GM19351 (cell line): ENCODE data around the gene APOC3.

Experiments used
- ATAC-seq: cut with Tn5 transposase; IDR thresholded peaks from one replicate; pipeline ENCODE4 v1.9.1; 2021; ENCODE audit warnings: mild to moderate bottlenecking, moderate library complexity; ENCODE audit not compliant: unreplicated experiment

APOC3 gene

DNA sequence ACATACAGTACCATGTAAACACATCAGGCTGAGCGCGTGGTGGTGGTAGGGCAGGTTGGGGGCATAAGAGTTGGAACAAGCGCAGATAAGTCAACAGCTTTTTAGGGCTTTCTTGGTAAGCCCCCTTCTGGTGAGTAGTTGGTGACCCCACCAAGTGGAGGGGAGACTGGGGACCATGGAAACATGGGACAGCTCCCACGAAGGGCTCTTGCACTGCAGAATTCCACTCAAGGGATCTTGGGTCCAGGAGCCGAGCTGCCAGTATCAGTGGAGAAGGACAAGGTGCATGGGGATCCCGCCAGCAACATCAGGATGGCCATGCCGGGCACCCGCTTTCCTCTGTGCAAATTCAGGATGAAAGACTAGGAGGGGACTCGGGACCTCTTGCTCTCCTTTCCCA is 14.0 kb downstream of the APOC3 start:
- ATAC-seq = no peak

DNA sequence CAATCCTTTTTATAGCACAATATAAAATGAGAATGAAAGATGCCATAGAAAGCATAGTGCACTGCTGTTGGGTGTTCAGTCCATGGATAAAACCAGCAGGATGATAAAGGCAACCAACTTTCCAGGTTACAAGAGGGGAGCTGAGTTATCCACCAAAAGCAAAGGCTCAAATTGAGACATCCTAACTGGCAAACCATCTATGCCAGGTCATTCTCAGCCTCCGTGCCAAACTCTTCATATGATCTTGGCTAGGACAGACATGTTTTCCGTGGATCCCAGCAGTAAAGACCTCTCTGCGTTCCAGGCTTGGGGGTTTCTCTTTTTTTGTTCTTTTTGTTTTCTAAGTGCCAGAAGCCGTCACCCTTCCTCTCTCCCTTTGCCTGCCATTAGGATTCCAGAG is 15.0 kb downstream of the APOC3 start:
- ATAC-seq = no peak

GRCh38 chr11:116847612-116848011 is 17.9 kb downstream of the APOC3 start:
- no peak for ATAC-seq

DNA sequence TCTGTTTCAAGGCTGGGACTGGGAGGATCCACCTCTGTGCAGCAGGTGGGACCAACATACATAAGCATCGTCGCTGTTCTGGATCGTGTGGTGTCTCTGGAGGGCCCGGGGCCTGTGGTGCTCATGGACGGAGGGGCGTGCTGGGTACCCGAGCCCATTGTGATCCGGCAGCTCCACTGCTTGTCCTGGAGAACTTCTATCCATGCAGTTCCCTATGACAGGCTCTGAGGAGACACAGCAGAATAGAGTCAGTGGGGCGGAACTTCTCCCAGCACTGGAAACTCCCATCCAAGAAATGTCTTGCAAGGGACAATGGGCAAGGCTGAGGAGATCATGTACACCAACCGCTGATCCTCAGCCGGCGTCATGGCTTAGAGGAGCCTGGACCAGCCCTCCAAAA is 19.4 kb downstream of the APOC3 start:
- ATAC-seq = no peak

GRCh38 chr11:116849486-116849885 is 19.8 kb downstream of the APOC3 start:
- ATAC-seq = no peak

GRCh38 chr11:116851626-116852025 is 21.9 kb downstream of the APOC3 start:
- ATAC-seq = no peak

- ATAC-seq = peak; percentile 34
Measured at GRCh38 chr11:116852261-116853031, 22.7 kb downstream of the APOC3 start.

DNA sequence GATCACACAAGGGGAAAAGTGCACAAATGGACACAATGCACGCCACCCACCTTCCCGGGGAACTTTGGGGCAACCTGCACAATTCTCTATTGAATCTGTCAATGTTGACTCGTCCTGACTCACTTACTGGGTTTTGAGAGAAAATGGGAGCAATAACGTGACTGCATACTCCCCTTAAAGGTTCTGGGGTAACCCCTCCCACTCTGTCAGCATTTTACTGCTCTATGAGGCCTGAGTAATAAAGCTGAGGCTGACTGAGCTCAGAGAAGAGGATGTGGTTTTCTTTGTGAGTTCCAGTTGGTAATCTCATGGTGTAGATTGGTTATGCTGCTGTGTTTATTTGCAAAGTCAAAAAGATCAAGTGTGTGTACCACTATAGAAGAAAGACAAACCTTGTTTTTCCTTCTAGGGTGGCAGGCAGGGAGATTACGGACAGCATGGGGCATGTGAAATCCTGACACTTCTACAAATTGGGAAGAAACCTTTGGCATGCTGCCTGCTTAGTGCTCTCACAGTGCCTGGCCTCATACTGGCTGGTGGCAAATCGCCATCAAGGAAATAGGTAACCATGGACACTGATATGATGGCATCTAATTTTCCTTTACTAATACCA is 23.9 kb downstream of the APOC3 start:
- peak; percentile 95 for ATAC-seq

DNA sequence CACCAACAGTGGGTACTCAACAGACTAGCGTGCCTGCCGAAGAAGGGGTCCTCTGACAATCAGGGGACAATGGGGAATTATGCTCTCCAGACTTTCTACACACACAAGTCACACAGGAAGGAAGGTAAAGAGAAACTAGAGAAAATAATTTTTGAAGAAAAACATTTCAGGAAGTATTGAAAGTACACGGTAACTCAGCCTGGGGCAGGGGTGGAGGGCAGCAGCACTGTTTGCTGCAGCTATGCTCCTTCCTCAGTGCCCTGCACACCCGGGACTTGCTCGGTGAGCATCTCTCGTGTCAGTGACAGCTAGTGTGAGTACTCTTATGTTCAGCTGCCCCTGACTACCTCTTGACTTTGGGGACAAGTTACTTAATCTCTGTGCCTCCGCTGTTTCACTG is 25.7 kb downstream of the APOC3 start:
- no peak for ATAC-seq

DNA sequence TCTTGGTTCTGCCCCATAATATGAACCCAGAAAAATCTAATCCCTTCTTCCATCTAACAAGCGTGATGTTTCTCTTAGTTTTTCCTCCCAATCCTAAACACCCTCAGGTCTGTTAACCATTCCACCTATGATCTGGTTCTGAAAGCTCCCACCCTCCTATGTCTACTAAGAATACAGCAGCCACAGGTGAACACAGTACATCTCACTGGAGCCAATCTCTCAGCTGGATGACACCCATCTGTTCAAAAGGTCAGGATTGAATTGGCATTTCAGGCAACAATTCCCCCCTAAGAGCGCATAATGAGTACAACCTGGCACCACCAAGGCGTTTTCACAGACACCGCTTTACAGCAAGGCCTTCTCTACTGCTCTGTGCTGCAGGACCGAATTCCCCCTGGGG is 26.7 kb downstream of the APOC3 start:
- no peak for ATAC-seq

GRCh38 chr11:116857316-116857715 is 27.6 kb downstream of the APOC3 start:
- no peak for ATAC-seq

GRCh38 chr11:116857936-116858335 is 28.2 kb downstream of the APOC3 start:
- no peak for ATAC-seq

- no peak for ATAC-seq
Measured at GRCh38 chr11:116859175-116859574, 29.5 kb downstream of the APOC3 start.

DNA sequence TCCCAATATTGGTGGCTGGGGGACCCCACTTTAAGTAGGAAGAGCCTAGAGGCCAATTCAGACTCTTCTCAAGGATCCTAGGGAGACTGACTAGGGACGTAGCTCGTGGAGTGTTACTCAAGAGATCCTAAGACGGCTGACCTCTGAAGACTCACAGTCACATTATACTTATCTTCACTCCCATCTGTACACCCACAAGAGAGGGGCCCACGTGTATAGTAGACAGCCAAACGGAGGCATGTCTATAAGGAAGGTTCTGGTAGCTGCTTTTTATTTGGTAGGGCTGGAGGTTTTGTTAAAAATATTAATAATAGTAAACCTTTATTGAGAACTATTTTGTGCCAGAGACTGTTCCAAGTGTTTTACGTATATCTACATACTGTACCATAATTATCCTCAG is 30.6 kb downstream of the APOC3 start:
- no peak for ATAC-seq

GRCh38 chr11:116861539-116861938 is 31.8 kb downstream of the APOC3 start:
- no peak for ATAC-seq

GRCh38 chr11:116862185-116862584 is 32.5 kb downstream of the APOC3 start:
- ATAC-seq = no peak

- ATAC-seq = no peak
Measured at GRCh38 chr11:116862951-116863350, 33.2 kb downstream of the APOC3 start.

DNA sequence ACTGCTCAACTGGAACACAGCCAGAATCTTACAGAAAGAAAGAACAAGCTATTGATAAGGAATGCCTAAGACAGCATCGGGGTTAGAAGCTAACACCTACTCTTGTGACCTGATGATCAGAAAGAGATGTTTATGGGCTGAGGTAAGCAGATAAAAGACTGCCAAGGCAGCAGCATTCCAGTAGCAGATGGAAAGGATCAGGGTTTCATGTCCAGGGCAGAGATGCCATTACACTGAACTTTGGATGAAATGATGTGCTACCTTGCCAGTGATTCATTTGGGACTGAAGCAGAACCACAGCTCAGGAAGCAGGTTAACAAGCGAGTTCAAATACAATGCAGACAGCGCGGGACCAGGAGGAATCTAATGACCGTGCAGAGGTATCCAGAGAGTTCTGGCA is 34.8 kb downstream of the APOC3 start:
- ATAC-seq = no peak

DNA sequence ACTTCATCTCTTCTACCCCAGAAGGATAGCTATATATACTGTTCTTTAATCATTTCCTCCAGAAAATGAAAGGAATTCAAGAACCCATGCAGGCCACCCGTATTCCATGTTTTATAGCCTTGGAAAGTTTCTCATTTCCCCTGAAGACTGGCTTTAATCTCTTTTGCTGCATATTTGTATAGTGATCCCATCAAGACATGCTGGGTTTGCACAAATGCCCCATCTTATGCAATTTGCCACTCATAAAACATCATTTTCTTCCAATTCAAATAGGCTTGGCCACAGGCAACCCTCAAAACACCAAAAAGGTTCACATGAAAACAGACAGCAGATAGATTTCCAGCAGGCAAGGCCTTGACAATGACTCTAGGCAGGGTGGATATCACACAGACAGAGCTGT is 36.0 kb downstream of the APOC3 start:
- no peak for ATAC-seq

GRCh38 chr11:116866804-116867455 is 37.2 kb downstream of the APOC3 start:
- ATAC-seq = no peak

GRCh38 chr11:116867619-116868018 is 37.9 kb downstream of the APOC3 start:
- no peak for ATAC-seq

DNA sequence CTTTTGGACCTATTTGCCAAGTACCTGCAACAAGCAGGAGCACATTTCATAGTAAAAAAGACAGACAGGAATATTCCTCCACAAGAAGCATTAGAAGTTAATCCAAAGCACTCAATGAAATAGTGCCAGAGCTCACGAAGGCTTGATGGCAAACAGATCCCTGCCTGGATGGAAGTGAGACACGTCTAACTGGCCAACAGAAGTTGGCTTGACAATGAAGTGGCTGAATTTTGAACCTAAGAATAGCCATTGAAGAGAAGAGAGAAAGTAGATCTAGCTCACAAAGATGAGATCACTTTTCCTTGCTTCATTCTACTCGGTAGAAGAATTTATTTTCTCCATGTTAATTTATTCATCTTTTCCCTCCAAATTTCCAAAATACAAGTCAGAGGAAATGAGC is 38.4 kb downstream of the APOC3 start:
- ATAC-seq = no peak
